Body of pancreas (tissue), 4 donors: ENCODE data around the gene WDR86. TPM values are rescaled to one million over a fixed set of nuclear protein-coding genes. Genes with fewer than 3 reads are reported as not detected.

Experiments used
- ATAC-seq: fragments of 150-250 bp; one replicate; pipeline ENCODE4 v1.9.1; 2016
- DNase-seq, 4 donors: peaks; one replicate each; pipeline ENCODE4 v3.0.0-alpha.2; 2019
- H3K27ac ChIP-seq, 4 donors: fragments of 200-600 bp; sonication (generic); 1 replicate in 3 of 4; 2 replicates in 1 of 4; pipeline versions ENCODE4 v1.5.1 to v1.6.1; 2016 to 2019; ENCODE audit warnings: mild to moderate bottlenecking in 1 of 4, mixed read lengths in 1 of 4, moderate library complexity in 1 of 4
- H3K27me3 ChIP-seq, 2 donors: fragments of 200-600 bp; sonication (generic); one replicate each; pipeline ENCODE4 v1.6.0; 2016; ENCODE audit warnings: mild to moderate bottlenecking in 1 of 2
- H3K36me3 ChIP-seq, 2 donors: fragments of 200-600 bp; sonication (generic); replicated peaks in 1 of 2; 2 replicates each; pipeline ENCODE4 v1.5.1; 2016; ENCODE audit warnings: low read depth in 2 of 2; ENCODE audit not compliant: insufficient read depth in 1 of 2
- H3K4me1 ChIP-seq: fragments of 200-600 bp; sonication (generic); one replicate; pipeline ENCODE4 v1.6.0; 2016
- H3K4me3 ChIP-seq, 2 donors: fragments of 200-600 bp; sonication (generic); 1 replicate in 1 of 2; 2 replicates in 1 of 2; pipeline ENCODE4 v1.5.1; 2016 to 2019
- H3K9me3 ChIP-seq, 3 donors: fragments of 200-600 bp; sonication (generic); 1 replicate in 2 of 3; 2 replicates in 1 of 3; pipeline ENCODE4 v1.5.1; 2016
- CTCF ChIP-seq, 7 experiments: fragments of 450-650 bp in 4 of 7; fragments of 200-600 bp in 3 of 7; sonication (generic) in 3 of 7; IDR thresholded peaks; one replicate each; pipeline ENCODE4 v1.5.1; 2016 to 2019; ENCODE audit warnings: antibody characterized with exemption in 7 of 7
- POLR2A ChIP-seq, 3 donors: fragments of 450-650 bp; IDR thresholded peaks; one replicate each; pipeline ENCODE4 v1.6.1; 2016; ENCODE audit warnings: antibody characterized with exemption in 3 of 3, mild to moderate bottlenecking in 2 of 3
- WGBS, 2 donors: methylation state at CpG; one replicate each; pipeline ENCODE4 v1.1.5; 2017; 5-methylcytosine and 5-hydroxymethylcytosine counted together
- intact Hi-C: fragments of 100-400 bp; cut with DNase I; formaldehyde crosslinking; loops from one replicate; pipeline ENCODE4 v1.15.1; 2023
- total RNA-seq, 2 donors: library from RNA; depleted of rRNA; stranded (reverse); fragments of >200 nt; gene quantifications; one replicate each; pipeline ENCODE4 v1.1.0, GENCODE V29; 2016

The WDR86 gene
- total RNA-seq, 2 donors from 2014 or later: 3.9 to 11.2 TPM

GRCh38 chr7:151425670-151426440, 16.0 kb upstream of the WDR86 start:
- Histone ChIP-seq H3K27me3 (no peaks in the 10 kb centered on the region), H3K36me3 (no peaks in the 10 kb centered on the region), H3K27ac (peak overlapping the region in 1 of 4 donors; percentile 31), H3K4me3 (no peak overlapping the region), H3K4me1 (peaks cover 15% of the 10 kb centered on the region), H3K9me3 (no peaks in the 10 kb centered on the region)
- WGBS, 2 donors: 77 to 85% methylated on average over 7 of the region's 7 CpGs
- intact Hi-C loops: no loop called here
- TF ChIP-seq CTCF (IDR thresholded peaks at IDR 0.05) (no peak), POLR2A (IDR thresholded peaks at IDR 0.05) (no peak)
- no peak for ATAC-seq
- no peak for DNase-seq

- H3K4me3 ChIP-seq: no peak overlapping the region
- no peaks in the 10 kb centered on the region for H3K36me3 ChIP-seq
- H3K4me1 ChIP-seq: peaks cover 7% of the 10 kb centered on the region
- no peak for ATAC-seq
- no peaks in the 10 kb centered on the region for H3K27me3 ChIP-seq
- H3K9me3 ChIP-seq: no peaks in the 10 kb centered on the region
- intact Hi-C loops: no loop called here
- TF ChIP-seq POLR2A (IDR thresholded peaks at IDR 0.05): no peak
- no peak for TF ChIP-seq CTCF (IDR thresholded peaks at IDR 0.05)
- H3K27ac ChIP-seq: no peak overlapping the region
- no peak for DNase-seq
- WGBS, 2 donors: 90% methylated on average over 5 of the region's 5 CpGs
These were observed 15.0 kb upstream of the WDR86 start for GRCh38 chr7:151424799-151425198.

GRCh38 chr7:151423936-151424335, 14.1 kb upstream of the WDR86 start:
- ATAC-seq (no peak), DNase-seq (no peak)
- H3K4me1 ChIP-seq: no peaks in the 10 kb centered on the region
- TF ChIP-seq POLR2A (IDR thresholded peaks at IDR 0.05): no peak
- no peak overlapping the region for H3K27ac ChIP-seq
- H3K27me3 ChIP-seq: no peaks in the 10 kb centered on the region
- H3K9me3 ChIP-seq: no peaks in the 10 kb centered on the region
- H3K36me3 ChIP-seq: no peaks in the 10 kb centered on the region
- intact Hi-C loops: no loop called here
- H3K4me3 ChIP-seq: no peak overlapping the region
- WGBS, 2 donors: 80 to 93% methylated on average over 5 of the region's 5 CpGs

- ATAC-seq: no peak
- no peak for DNase-seq
- WGBS, 2 donors: 82 to 83% methylated on average over 7 of the region's 7 CpGs
- no peak overlapping the region for H3K4me3 ChIP-seq
- no peaks in the 10 kb centered on the region for H3K9me3 ChIP-seq
- intact Hi-C loops: no loop called here
- no peaks in the 10 kb centered on the region for H3K36me3 ChIP-seq
- TF ChIP-seq POLR2A (IDR thresholded peaks at IDR 0.05): no peak
- TF ChIP-seq CTCF (IDR thresholded peaks at IDR 0.05): no peak
- no peaks in the 10 kb centered on the region for H3K27me3 ChIP-seq
- no peak overlapping the region for H3K27ac ChIP-seq
- H3K4me1 ChIP-seq: no peaks in the 10 kb centered on the region
These were observed 13.4 kb upstream of the WDR86 start for GRCh38 chr7:151423226-151423625.

- no peak overlapping the region for H3K27ac ChIP-seq
- H3K4me1 ChIP-seq: no peaks in the 10 kb centered on the region
- ATAC-seq (no peak), DNase-seq (no peak)
- 71 to 83% methylated on average over 5 of the region's 5 CpGs for WGBS, 2 donors
- no peaks in the 10 kb centered on the region for H3K9me3 ChIP-seq
- intact Hi-C loops: no loop called here
- no peaks in the 10 kb centered on the region for H3K27me3 ChIP-seq
- no peaks in the 10 kb centered on the region for H3K36me3 ChIP-seq
- no peak for TF ChIP-seq POLR2A (IDR thresholded peaks at IDR 0.05)
- no peak for TF ChIP-seq CTCF (IDR thresholded peaks at IDR 0.05)
- no peak overlapping the region for H3K4me3 ChIP-seq
These were observed 12.4 kb upstream of the WDR86 start for GRCh38 chr7:151422212-151422611.
